Esophagus squamous epithelium (tissue), 5 donors: ENCODE data around the gene ALOX5. TPM values are rescaled to one million over a fixed set of nuclear protein-coding genes. Genes with fewer than 3 reads are reported as not detected.

Experiments
- DNase-seq: peaks from one replicate; lab custom pipeline; 2025; lab: John Stamatoyannopoulos, UW
- H3K27ac ChIP-seq, 4 donors: fragments of 200-600 bp; sonication (generic); one replicate each; pipeline ENCODE4 v1.5.1; 2016 to 2019; ENCODE audit warnings: mild to moderate bottlenecking in 1 of 4
- H3K27me3 ChIP-seq, 4 donors: fragments of 200-600 bp; sonication (generic); 1 replicate in 3 of 4; 2 replicates in 1 of 4; pipeline versions ENCODE4 v1.5.1 to v1.6.0; 2017 to 2021; ENCODE audit warnings: antibody characterized with exemption in 1 of 4
- H3K36me3 ChIP-seq, 3 donors: fragments of 200-600 bp; sonication (generic); one replicate each; pipeline ENCODE4 v1.5.1; 2016 to 2019
- H3K4me1 ChIP-seq, 3 donors: fragments of 200-600 bp; sonication (generic); one replicate each; pipeline ENCODE4 v1.5.1; 2017 to 2019
- H3K4me3 ChIP-seq, 4 donors: fragments of 200-600 bp; sonication (generic); 1 replicate in 3 of 4; 2 replicates in 1 of 4; pipeline ENCODE4 v1.5.1; 2016 to 2019; ENCODE audit warnings: mild to moderate bottlenecking in 2 of 4, moderate library complexity in 1 of 4
- H3K9me3 ChIP-seq, 3 donors: fragments of 200-600 bp; sonication (generic); one replicate each; pipeline ENCODE4 v1.5.1; 2016 to 2019
- POLR2A ChIP-seq, 4 donors: fragments of 450-650 bp; IDR thresholded peaks; one replicate each; pipeline ENCODE4 v1.6.1; 2017; ENCODE audit warnings: antibody characterized with exemption in 4 of 4, mild to moderate bottlenecking in 4 of 4, moderate library complexity in 3 of 4
- WGBS, 2 donors: methylation state at CpG; one replicate each; pipeline ENCODE4 v1.1.5; 2018; 5-methylcytosine and 5-hydroxymethylcytosine counted together
- intact Hi-C: fragments of 100-400 bp; cut with DNase I; formaldehyde crosslinking; loops from one replicate; pipeline ENCODE4 v1.15.0; 2022
- total RNA-seq, 4 donors: library from RNA; depleted of rRNA; stranded (reverse); fragments of >200 nt; gene quantifications; one replicate each; pipeline ENCODE4 v1.1.0, GENCODE V29; 2016
- TF ChIP-seq, protein P1 (sequence below), 6 experiments: fragments of 450-650 bp in 4 of 6; fragments of 200-600 bp in 2 of 6; sonication (generic) in 2 of 6; IDR thresholded peaks; one replicate each; pipeline ENCODE4 v1.5.1; 2016 to 2019; ENCODE audit warnings: antibody characterized with exemption in 6 of 6, mild to moderate bottlenecking in 4 of 6, moderate library complexity in 4 of 6
- donor health status: DM: yes; HTN: yes; CAD: no.

Gene ALOX5
- total RNA-seq, 4 donors from 2014 or later: 10.6 to 40.4 (median 16.9) TPM

GRCh38 chr10:45442662-45443061, 68.6 kb downstream of the ALOX5 start:
- Histone ChIP-seq H3K4me1 (no peaks in the 10 kb centered on the region), H3K4me3 (no peak overlapping the region), H3K27ac (no peak overlapping the region), H3K36me3 (no peaks in the 10 kb centered on the region), H3K9me3 (no peaks in the 10 kb centered on the region), H3K27me3 (peaks cover 0 to 12% (median 0%) of the 10 kb centered on the region in 4 donors)
- 50% methylated on average over 9 of the region's 12 CpGs; no CpG with 5 or more reads in 1 of the 2 donors for WGBS, 2 donors
- no peak for DNase-seq
- TF ChIP-seq, protein P1, sequence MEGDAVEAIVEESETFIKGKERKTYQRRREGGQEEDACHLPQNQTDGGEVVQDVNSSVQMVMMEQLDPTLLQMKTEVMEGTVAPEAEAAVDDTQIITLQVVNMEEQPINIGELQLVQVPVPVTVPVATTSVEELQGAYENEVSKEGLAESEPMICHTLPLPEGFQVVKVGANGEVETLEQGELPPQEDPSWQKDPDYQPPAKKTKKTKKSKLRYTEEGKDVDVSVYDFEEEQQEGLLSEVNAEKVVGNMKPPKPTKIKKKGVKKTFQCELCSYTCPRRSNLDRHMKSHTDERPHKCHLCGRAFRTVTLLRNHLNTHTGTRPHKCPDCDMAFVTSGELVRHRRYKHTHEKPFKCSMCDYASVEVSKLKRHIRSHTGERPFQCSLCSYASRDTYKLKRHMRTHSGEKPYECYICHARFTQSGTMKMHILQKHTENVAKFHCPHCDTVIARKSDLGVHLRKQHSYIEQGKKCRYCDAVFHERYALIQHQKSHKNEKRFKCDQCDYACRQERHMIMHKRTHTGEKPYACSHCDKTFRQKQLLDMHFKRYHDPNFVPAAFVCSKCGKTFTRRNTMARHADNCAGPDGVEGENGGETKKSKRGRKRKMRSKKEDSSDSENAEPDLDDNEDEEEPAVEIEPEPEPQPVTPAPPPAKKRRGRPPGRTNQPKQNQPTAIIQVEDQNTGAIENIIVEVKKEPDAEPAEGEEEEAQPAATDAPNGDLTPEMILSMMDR (IDR thresholded peaks at IDR 0.05): no peak
- TF ChIP-seq POLR2A (IDR thresholded peaks at IDR 0.05): no peak
- intact Hi-C loops: no loop called here

DNA sequence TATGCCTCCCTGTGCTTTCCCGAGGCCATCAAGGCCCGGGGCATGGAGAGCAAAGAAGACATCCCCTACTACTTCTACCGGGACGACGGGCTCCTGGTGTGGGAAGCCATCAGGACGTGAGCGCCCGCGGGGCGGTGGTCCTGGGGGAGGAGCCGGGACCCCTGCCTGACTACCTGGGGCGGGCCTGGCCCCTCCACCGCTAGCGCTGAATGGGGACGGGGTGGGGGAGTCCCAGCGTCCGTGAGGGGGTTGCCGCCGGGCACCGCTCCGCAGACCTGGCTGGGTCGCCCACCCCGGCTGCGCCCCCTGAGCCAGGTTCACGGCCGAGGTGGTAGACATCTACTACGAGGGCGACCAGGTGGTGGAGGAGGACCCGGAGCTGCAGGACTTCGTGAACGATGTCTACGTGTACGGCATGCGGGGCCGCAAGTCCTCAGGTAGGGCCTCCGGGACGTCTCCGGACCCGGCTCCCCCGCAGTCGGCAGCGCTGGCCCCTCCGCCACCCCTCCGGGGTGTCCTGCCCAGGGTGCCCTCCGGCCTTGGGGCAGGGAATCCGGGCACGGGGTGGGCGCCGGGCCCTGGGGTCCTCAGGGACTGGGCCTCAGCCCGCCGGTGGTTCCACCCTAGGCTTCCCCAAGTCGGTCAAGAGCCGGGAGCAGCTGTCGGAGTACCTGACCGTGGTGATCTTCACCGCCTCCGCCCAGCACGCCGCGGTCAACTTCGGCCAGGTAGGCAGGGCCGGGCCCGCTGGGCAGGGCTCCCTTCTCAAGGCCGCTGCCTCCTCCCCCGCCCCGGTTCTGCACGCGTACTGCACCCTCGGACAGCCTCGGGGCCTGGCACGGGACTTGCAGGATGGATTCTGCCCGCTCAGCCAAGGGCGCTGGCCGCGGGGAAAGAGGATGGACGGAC, 69.3 kb downstream of the ALOX5 start:
- H3K4me3 ChIP-seq: no peak overlapping the region
- H3K9me3 ChIP-seq: no peaks in the 10 kb centered on the region
- intact Hi-C loops: no loop called here
- no peaks in the 10 kb centered on the region for H3K36me3 ChIP-seq
- no peaks in the 10 kb centered on the region for H3K4me1 ChIP-seq
- WGBS, 2 donors: no CpG with 5 or more reads among the region's 76 CpGs
- DNase-seq: no peak
- peaks cover 0 to 12% (median 0%) of the 10 kb centered on the region in 4 donors for H3K27me3 ChIP-seq
- no peak overlapping the region for H3K27ac ChIP-seq
- TF ChIP-seq POLR2A (IDR thresholded peaks at IDR 0.05): no peak
- TF ChIP-seq, protein P1 (IDR thresholded peaks at IDR 0.05): no peak

GRCh38 chr10:45444022-45444421, 70.0 kb downstream of the ALOX5 start:
- no peak for TF ChIP-seq POLR2A (IDR thresholded peaks at IDR 0.05)
- TF ChIP-seq, protein P1 (IDR thresholded peaks at IDR 0.05): no peak
- peaks cover 0 to 12% (median 0%) of the 10 kb centered on the region in 4 donors for H3K27me3 ChIP-seq
- DNase-seq: no peak

DNA sequence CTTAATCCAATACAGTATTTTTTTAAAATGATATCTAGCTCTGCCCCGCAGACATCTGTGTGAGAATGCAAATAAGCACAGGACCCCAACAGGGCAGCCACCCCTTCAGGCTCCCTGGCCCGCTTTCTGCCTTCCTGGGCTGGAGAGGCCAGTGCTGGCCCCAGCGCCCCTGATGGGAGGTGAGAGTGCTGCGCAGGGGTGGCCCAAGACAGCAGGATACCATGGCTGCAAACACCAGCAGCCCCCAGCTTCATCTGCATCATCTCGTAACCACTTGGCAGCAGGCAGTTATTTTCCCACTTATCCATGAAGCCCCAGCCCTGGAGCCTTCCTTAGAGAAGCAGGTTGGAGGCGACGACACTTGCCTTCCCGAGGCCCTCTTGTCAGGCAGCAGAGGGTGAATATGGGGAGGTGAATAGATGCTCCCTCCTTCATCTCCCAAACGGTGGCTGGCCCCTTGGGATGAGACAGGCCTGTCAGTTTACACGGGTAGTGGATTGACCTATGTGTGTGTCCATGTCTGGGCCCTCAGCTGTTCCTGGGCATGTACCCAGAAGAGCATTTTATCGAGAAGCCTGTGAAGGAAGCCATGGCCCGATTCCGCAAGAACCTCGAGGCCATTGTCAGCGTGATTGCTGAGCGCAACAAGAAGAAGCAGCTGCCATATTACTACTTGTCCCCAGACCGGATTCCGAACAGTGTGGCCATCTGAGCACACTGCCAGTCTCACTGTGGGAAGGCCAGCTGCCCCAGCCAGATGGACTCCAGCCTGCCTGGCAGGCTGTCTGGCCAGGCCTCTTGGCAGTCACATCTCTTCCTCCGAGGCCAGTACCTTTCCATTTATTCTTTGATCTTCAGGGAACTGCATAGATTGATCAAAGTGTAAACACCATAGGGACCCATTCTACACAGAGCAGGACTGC, 71.2 kb downstream of the ALOX5 start:
- Histone ChIP-seq H3K27ac (no peak overlapping the region), H3K36me3 (no peaks in the 10 kb centered on the region), H3K27me3 (no peaks in the 10 kb centered on the region), H3K4me3 (no peak overlapping the region), H3K4me1 (no peaks in the 10 kb centered on the region), H3K9me3 (no peaks in the 10 kb centered on the region)
- WGBS, 2 donors: 81 to 88% methylated on average over 10 to 13 of the region's 19 CpGs
- intact Hi-C loops: no loop called here
- no peak for TF ChIP-seq POLR2A (IDR thresholded peaks at IDR 0.05)
- TF ChIP-seq, protein P1 (IDR thresholded peaks at IDR 0.05): no peak
- no peak for DNase-seq

More at GRCh38 chr10:45444022-45444421, 70.0 kb downstream of the ALOX5 start:
- H3K4me1 ChIP-seq: no peaks in the 10 kb centered on the region
- no peak overlapping the region for H3K4me3 ChIP-seq
- no peak overlapping the region for H3K27ac ChIP-seq
- no peaks in the 10 kb centered on the region for H3K9me3 ChIP-seq
- no peaks in the 10 kb centered on the region for H3K36me3 ChIP-seq
- WGBS, 2 donors: no CpG with 5 or more reads among the region's 24 CpGs
- intact Hi-C loops: no loop called here
